Activated T-cell treated with anti-CD3 and anti-CD28 coated beads for 4 hours (primary cell): Measurements from ENCODE around the gene HSD17B11.
"Not testable (repeated sequence)": the region's sequence is repeated elsewhere in the genome, so short reads cannot be mapped to it uniquely, and the experiment has no call there.

Source experiments
- DNase-seq: peaks from one replicate; pipeline ENCODE4 v3.0.0-alpha.2; 2020

HSD17B11 gene

GRCh38 chr4:87299898-87300297 lies 91.1 kb downstream of the HSD17B11 start:
- no peak for DNase-seq

GRCh38 chr4:87298362-87298761 lies 92.6 kb downstream of the HSD17B11 start:
- no peak for DNase-seq

DNA sequence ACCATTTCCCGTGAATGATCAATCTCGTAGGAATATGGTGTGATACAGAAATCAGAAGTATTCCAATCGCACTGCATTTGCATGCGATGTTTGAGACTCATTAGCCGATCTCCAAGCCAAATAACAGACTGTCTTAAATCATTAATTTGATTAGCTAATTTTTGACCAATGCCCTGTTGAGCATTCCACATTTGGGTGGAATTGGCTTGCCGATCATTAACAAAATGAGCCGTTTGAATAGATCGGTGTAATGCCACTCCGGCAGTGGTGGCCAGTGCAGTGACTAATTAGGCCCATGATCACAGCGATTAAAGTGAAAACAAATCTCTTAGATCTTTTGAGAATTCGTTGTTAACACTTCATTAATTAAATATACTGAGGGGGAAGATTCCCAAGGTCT lies 96.1 kb downstream of the HSD17B11 start:
- DNase-seq: not testable (repeated sequence)

GRCh38 chr4:87293889-87294288 lies 97.1 kb downstream of the HSD17B11 start:
- DNase-seq: not testable (repeated sequence)

- no peak for DNase-seq
Measured at GRCh38 chr4:87286970-87287369, 104.0 kb downstream of the HSD17B11 start.
